ENCODE data around the gene GALNT13.

Gene GALNT13

DNA sequence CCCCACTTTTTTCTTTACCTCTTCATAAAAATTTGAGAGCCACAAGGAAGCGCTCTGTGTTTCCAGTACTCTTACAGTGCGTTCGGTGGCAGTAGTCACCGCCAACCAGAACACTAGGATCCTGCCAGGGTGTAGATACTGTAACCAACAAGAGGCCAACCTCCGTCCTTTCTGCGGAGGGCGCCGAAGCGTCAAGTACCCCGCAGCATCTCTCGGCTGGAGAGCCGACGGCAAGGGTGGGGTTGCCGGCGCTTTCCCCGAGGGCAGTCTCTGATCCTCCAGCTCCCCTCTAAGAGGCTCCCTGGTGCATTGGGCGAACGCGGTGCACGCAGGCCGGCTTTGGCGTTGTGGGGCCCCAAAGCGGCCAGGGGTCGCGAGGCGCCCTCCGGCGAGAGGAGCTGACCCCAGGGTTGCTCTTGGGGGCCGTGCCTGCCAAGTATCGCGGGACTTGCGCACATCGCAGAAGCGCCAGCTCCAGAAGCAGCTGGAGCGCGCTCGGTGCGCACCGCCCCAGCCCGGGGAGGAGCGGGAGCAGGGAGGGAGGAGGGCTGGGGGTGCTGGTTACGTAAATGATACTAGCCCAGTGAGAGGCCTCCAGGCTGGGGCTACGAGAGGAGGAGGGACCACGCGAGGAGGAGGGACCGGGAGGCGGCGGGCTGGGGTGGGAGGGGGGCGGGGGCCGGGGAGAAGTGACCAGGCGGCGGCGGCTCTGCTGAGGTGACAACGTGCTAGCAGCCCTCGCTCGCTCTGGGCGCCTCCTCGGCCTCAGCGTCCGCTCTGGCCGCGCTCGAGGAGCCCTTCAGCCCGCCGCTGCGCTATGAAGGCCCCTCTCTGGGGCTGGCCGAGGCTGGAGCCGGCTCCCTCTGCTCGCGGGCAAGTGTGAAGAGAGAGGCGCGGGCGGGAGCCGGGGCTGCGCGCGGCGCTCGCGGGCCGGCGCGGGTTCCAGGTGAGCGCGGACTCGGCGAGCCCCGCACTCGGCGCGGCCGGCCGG, at the start of gene GALNT13:
Gene GALNT13, plus strand, starts transcription at position 692 of the 991 bp plus-strand sequence.
- no peak for FAIRE-seq

DNA sequence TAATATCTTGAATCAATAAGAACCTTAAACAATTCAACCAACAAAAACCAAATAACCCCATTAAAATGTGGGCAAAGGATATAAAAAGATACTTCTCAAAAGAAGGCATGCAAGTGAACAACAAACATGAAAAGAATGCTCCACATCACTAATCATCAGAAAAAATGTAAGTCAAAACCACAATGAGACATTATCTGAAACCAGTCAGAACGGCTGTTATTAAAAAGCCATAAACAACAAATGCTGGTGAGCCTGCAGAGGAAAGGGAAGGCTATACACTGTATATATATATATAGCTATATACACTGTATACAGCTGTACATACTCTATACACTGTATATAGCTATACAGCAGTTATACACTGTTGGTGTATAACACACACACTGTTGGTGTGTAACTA, 47.8 kb upstream of the GALNT13 start:
- no peak for FAIRE-seq

DNA sequence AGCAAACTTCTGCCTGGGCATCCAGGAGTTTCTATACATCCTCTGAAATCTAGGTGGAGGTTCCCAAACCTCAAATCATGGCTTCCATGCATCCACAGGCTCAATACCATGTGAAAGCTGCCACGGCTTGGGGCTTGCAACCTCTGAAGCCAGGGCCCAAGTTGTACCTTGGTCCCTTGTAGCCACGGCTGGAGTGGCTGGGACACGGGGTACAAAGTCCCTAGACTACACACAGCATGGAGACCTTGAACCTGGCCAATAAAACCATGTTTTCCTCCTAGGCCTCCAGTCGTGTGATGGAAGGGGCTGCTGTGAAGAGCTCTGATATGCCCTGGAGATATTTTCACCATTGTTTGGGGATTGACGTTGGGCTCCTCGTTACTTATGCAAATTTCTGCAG, 43.4 kb upstream of the GALNT13 start:
- no peak for FAIRE-seq

DNA sequence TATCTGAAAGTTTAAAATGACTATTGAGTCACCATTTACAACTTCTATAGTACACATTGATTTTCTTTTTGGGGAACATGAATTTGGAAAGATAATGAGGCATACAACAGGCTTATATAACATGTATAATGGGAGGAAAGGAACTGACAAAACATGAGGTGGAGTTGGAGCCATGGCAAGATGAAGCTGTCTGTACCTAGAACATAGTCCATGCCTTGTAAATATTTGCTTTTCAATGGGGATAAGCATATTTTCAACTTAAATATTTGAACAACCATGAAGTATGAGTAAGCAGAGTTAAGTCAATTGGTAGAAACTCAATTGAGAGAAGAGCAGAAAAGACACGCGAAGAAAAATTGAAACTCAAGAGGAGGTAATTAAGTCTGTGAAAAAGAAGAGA, 37.1 kb upstream of the GALNT13 start:
- no peak for FAIRE-seq

DNA sequence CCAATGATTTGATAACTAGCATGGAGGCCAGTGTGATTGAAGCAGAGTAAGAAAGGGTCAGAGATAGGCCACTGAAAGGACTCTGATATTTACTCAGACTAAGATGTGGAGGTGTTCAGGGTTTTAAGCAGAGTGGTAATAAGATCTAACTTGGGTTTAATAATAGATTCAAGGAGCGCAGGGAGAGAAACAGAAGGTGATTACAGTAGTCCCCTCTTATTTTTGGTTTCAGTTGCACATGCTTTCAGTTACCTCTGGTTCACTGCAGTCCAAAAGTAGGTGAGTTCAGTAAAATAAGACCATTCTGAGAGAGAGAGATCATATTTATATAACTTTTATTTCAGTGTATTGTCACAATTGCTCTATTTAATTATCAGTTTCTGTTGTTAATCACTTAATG, 13.5 kb upstream of the GALNT13 start:
- no peak for FAIRE-seq

DNA sequence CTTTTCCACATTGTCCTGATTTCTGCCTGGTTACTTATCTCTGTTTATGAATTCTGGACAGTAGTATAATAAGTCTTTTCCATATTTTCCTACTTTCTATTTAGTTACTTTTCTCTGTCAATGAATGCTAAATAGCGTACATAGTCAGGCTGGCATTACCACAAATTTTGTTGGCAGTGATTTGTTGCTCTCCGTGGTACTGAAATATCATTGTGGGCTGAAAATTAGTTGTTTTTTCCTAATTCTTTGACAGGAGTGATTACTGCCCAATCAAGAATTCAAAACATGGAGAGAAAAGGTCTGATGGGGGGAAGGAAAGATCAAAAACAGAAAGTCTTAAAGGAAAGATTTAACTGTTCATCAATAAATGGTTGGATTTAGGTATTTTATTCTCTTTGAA, 7.7 kb upstream of the GALNT13 start:
- FAIRE-seq, result no peak

DNA sequence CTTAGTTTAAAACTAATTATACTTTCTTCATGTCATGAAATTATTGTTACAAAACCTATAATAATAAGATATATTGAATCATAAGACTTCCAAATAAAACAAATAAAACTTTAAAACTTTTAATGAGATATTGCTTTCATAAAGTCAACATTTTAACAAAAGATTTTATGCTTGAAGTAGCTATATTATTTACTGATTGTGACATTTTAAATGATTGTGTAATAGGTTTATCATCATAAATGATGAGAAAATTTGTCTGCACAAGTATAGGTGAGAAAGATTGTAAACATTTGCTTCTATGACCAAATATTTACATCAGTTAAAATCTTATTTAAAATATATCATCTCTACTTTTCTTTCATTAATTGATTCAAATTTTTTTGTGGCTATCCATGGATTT, 5.1 kb upstream of the GALNT13 start:
- FAIRE-seq, result peak; percentile 61

DNA sequence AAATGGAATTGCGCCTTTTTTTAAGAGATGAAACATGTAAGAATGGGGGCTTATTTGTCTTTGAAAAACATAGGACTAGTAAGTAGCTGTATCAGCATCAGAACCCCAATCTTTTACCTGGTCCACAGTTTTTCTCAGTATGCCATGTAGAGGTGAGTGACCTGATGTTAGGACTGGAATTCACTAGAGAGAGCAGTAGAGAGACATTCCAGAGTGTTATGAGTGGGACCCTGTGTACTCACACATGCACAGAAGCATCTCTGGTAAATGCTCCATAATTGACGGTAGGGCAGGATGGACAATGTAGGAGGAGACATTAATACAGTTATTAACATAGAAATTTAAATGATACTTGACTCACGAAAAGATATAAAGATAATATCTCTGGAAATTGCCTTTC, 1.4 kb upstream of the GALNT13 start:
- FAIRE-seq, result no peak

DNA sequence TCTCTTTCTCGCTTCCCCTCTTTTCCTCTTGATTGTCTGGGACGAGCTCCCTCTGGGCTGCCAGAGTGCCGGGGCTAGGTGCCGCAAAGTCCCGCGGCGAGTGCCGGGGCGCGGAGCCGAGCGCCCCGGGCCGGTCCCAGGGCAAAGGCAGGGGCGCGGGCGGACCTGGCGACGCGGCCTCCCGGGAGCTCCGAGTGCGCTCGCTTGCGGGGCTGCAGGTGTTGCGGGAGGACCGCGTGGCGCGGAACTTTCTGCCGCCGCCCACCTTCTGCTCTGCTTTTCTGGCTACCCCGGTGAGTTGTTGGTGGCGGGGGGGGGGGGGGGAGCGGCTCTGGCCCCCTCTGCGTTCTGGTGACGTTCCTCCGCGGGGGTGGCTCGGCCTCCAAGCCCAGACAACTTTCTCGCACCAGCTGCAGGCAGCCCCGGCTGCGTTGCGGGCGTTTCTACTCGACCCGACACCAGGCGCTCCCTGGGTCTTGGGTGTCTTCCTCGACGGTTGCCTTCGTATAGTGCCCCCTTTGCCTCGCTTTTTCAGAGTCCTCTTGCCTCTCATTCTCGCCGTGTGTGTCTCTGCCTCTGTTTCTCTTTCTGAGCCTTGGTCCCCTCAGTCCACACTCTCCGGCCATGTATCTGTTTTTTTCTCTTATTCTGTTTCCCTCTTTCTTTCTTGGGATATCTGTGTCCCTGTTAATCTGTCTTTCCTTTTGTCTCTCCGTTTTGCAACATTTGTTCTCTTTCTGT, 759 bp downstream of the GALNT13 start:
- no peak for FAIRE-seq

DNA sequence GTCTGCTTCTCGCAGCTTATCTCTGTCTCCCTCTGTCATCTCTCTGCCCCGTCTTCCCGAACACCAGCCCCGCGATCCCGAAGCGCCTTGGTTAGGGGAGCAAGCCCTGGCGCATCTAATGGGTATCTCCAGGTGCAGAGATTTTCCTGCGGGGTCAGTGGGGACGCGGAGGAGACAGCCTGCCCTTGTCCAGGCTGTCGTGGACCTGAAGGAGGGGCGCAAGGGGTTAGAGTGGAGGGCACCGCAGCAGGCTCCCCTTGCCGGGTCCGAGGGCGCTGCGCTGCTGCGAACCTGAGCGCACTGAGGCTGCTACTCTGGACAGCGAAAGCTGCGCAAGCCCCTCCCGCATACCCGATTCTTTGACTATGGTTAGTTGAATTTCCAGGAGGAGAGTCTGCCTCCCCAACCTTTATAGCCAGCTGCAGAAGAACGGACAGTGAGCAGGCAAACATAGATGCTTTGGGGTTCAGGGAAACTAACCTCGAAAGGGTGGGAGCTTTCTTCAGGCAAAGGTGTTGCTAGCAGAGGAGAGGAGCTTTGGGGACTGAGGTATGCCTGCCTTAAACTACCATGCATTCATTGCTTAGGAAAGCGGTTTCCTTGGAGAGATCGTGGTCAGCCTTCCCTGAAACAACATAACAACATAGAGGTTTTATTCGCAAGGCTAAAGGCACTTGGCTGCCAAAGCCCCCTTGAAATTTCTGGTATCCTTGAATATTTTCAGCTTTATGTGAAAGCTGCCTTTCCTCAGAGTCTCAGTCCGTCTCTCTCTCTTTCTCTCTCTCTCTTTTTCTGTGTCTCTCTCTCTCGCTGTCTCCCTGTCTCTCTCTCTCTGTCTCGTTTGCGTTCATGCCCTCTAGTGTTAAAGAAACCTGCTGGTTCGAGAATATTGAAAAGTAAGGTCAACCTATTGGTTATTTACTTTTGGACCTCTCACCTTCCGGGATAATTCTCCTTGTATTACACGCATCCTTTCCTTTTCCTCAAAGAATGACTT, 1.6 kb downstream of the GALNT13 start:
- FAIRE-seq, result no peak

DNA sequence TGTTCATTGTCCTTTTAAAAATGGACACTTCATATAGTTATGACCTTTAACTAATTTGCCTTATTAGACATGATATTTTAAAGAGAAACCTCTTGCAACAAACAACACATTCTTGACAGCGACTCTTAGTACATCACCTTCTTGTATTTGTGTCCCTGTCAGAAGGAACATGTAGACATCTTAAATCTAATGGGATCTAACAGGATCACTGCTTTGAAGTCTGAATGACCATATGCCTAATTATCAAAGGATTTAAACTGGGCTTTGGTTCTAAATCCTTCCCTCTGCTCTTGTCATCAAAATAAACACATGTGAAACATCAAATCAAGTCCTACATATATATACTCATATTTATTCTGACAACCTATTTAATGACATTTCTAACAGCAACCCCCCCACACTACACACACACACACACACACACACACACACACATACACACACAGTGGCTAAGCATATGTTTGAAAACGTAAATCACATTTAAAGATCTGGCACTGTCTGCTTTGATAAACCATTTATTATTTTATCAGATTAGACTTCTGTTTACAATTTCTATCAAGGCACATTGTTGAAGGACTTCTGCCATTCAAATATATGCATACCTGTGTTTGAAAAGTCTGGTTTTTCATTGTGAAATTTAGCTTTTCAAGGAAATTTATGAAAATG, 4.2 kb downstream of the GALNT13 start:
- FAIRE-seq, result no peak

DNA sequence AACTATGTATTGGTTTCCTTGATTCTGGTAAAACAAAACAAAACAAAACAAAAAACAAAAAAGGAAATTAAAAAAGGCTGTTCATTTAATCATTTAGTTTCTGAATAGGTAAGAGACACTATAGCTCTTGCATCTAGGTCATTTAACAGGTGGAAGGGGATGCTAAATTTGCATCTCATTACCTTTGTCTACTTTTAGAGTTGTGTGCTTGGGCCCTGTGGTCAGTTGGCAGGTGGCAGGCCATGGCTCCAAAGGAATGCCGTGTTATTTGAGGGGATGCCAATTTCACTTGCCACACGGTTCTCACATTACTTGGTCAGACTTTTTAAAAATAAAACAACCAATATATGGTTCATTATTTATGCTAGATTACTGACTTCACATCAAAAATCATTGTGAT, 9.2 kb downstream of the GALNT13 start:
- no peak for FAIRE-seq

DNA sequence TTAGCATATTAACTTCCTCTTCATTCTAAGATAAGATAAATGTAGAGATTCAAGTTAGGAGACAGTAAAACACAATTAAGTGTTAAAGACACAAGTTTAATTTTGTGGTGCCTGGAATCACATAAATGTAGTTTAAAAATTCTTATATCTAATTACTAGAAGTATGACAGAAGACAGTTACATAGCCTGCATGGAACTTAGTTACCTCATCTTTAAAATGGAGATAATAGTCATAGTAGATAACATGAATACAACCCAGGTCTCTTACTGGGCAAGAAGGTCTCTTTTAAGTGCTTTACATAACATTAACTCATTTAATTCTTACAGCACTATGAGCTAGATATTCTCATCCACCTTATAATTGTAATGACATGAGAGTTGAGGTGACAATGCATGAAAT, 15.1 kb downstream of the GALNT13 start:
- FAIRE-seq, result no peak

DNA sequence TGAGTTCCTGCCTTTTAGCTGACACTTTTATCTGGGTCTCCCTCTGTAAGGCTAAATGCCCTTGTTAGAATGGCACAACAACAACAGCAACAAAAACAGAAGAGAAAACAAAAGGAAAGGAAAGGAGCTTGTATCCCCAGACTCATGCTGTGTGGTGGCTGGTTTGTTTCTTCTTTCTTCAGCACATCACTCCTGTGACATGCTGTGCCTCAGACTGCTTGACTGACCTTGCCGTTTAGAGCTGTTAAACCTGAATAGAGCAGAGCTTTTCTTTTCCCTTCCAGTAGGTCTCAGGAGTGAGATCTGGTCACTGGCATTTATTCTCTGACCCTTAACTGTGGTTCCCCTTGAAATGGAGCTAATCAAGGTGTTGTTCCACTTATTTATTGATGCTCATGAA, 18.9 kb downstream of the GALNT13 start:
- FAIRE-seq, result no peak

DNA sequence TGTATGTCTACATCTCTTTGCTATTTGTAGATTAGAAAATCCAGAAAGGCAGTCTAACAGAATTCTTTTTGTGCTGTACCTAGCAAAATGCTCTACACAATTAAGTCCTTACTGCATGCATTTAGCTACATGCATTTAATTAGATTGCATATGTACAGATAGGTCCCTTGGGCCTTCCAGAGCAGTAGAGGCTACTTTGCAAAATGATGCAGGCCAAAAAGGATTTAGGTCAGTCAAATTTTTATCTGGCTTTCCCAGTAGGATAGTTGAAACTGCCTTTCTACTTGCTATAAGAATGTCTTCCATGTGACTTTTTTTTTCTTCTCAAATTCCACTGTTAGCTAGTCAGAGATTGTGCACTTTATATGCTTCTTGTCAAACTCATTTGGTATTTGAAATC, 19.3 kb downstream of the GALNT13 start:
- FAIRE-seq, result no peak

DNA sequence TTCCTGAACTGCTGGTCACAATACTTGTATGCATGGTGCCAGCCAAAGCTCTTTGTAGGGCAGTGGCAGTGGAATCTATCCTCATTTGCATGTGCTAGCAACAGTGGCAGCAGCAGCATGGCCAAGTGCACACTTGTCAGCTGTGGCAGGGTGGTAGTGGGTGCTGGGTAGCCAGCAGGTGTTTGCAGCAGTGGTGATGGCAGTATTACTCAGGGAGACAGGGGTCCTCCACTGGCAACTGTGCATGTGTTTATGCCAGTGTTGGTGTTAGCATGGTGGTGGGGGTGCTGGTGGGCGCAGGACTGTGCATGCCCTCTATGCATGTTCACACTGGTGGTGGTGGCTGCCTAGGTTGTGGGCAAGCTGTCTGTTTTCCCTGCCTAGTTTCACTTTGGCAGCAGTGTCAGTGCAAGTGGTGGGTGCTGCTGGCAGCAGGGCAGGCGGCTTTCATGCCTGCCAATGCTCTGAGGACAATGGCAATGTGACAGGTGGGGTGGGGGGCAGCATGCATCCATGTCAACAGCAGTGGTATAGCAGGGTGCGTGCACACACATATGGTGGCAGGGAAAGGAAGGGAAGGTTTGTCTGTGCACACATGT, 41.2 kb downstream of the GALNT13 start:
- FAIRE-seq, result no peak

DNA sequence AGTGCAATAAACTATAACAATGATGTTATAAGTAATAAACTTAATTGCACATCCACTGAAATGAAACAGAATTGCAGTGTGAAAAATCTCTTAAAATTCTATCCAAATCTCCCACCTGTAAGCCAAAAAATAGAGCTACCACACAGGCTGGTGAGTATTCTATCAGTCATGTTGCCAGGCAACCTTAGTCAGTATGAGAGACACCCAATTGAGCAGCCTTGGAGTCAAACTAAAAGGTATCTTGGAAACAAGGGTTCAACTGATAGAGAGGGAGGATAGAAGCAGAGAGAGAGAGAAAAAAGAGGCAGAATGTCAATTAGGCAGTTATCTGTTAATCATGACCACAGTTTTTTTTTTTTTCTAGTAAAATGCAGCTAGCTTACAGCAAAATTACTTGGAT, 45.8 kb downstream of the GALNT13 start:
- FAIRE-seq, result no peak

DNA sequence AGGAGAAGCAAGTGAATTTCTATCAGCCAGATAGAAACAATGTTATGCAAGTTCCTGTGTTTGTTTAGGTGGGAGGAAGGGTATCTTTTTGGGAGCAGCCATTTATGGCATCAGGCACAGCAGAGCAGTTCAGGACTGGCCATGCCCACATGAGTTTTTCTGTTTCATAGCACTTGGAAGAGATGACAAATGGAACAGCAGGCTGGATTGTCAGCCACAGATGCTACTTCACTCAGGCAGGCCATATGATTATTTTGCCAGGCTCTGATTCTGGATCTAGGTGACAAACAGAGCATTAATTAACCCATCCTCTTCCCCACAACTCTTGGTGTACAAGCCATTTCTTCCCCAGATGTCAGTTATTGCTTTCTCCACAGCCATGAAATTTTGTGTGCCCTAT, 63.8 kb downstream of the GALNT13 start:
- FAIRE-seq, result no peak

DNA sequence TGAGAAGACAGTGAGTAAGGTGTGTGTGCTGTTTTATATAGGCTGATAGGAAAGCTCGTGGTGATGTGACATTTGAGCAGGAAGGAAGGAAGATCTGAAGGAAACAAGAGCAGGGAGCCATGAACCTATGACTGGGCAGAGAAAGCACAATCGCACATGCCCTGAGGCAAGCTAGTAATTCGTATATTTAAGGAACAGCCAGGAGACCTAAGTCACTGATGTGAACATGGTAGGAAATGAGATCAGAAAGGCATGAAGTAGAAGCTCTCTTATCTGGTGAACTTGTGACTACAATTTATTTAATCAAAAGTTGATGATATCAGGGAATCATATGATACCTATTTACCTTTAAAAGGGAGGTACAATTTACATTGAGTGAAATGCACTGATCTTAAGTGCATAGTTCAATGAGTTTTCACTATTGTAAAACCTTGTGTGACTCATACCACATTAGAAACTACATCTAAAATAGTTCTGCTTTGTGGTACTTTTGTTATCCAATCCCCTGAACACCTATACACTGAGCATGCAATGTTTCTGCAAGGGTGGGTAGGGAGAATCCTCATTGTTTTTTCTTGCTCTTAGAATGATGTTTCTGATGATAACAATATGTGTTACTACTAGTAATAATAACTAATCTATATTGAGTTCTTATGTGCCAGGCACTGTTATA, 67.5 kb downstream of the GALNT13 start:
- no peak for FAIRE-seq

DNA sequence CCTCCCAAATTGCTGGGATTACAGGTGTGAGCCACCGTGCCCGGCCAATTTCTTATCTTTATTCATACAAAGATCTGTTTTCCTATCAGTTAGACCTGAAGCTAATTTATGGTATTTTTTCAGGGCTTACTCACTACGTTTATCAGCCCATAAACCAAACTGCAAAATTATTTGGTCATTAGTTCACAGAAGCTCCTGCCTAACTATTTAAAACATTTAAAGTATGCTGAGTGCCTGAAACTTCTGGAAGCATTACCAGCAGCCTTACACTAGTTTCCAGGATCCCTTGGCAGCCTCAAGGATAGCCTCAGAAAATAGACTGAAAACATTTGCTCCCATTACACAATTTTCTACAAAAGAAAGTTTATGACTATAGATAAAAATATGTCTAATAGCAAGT, 68.8 kb downstream of the GALNT13 start:
- FAIRE-seq, result no peak

DNA sequence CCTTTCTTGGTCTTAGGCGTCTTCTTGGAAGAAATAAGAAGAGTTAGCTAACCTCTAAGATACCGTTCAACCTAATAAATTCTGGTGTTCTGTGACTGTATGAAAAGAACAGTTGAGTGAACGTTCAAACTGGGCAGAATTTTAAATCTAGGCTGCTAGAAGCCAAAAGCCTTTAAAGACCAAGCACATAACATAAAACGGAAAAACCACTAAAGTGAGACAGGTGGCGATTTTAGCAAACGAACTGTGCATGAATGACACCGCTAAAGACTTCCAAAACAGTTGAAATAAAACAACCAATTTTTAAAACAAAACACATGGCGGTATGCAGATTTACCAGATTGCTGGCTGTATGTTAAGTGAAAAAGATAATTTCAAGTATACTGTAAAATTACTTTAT, 73.1 kb downstream of the GALNT13 start:
- FAIRE-seq, result no peak

Measured in A204.1 (cell line).